Duodenal mucosa (tissue), 2 donors: ENCODE measurements around the gene MYZAP.

Experiments used
- H3K27ac ChIP-seq: one replicate; pipeline ENCODE4 v1.7.0; 2013; ENCODE audit warnings: low read depth, low read length
- H3K27me3 ChIP-seq, 2 donors: one replicate each; pipeline ENCODE4 v1.7.0; 2013; ENCODE audit warnings: low read length in 2 of 2, control low read depth in 1 of 2; ENCODE audit not compliant: insufficient read depth in 2 of 2, control insufficient read depth in 1 of 2
- H3K36me3 ChIP-seq, 2 donors: one replicate each; pipeline ENCODE4 v1.7.0; 2013; ENCODE audit warnings: low read length in 2 of 2, control low read depth in 1 of 2; ENCODE audit not compliant: insufficient read depth in 2 of 2, control insufficient read depth in 1 of 2
- H3K4me1 ChIP-seq, 2 donors: one replicate each; pipeline ENCODE4 v1.7.0; 2013; ENCODE audit warnings: low read length in 2 of 2, control low read depth in 1 of 2; ENCODE audit not compliant: insufficient read depth in 2 of 2, control insufficient read depth in 1 of 2
- H3K4me3 ChIP-seq, 2 donors: one replicate each; pipeline ENCODE4 v1.7.0; 2013; ENCODE audit warnings: low read length in 2 of 2, low read depth in 1 of 2
- H3K9ac ChIP-seq, 2 donors: one replicate each; pipeline ENCODE4 v1.7.0; 2013; ENCODE audit warnings: low read length in 2 of 2, low read depth in 1 of 2
- H3K9me3 ChIP-seq, 2 donors: one replicate each; pipeline ENCODE4 v1.7.0; 2013; ENCODE audit warnings: low read length in 2 of 2, control low read depth in 1 of 2; ENCODE audit not compliant: control insufficient read depth in 1 of 2

Gene MYZAP

GRCh38 chr15:57665939-57666338 lies 74.2 kb downstream of the MYZAP start:
- no peaks in the 10 kb centered on the region for H3K27me3 ChIP-seq
- H3K4me1 ChIP-seq = peaks cover 18 to 47% of the 10 kb centered on the region in 2 donors
- H3K27ac ChIP-seq = no peak overlapping the region
- H3K9ac ChIP-seq = no peak overlapping the region
- no peak overlapping the region for H3K4me3 ChIP-seq
- no peaks in the 10 kb centered on the region for H3K9me3 ChIP-seq
- H3K36me3 ChIP-seq = peaks cover 0 to 5% of the 10 kb centered on the region in 2 donors

GRCh38 chr15:57667171-57667849 lies 75.6 kb downstream of the MYZAP start:
- no peak overlapping the region for H3K27ac ChIP-seq
- H3K9me3 ChIP-seq = no peaks in the 10 kb centered on the region
- H3K27me3 ChIP-seq = no peaks in the 10 kb centered on the region
- H3K36me3 ChIP-seq = peaks cover 0 to 5% of the 10 kb centered on the region in 2 donors
- peak overlapping the region; percentile 4 to 50 for H3K4me3 ChIP-seq
- H3K4me1 ChIP-seq = peaks cover 15 to 33% of the 10 kb centered on the region in 2 donors
- peak overlapping the region in 1 of 2 donors; percentile 43 for H3K9ac ChIP-seq

- Histone ChIP-seq H3K9ac (no peak overlapping the region), H3K27me3 (no peaks in the 10 kb centered on the region), H3K9me3 (no peaks in the 10 kb centered on the region), H3K27ac (no peak overlapping the region), H3K4me1 (peaks cover 8 to 26% of the 10 kb centered on the region in 2 donors), H3K4me3 (peak overlapping the region; percentile 18 to 44), H3K36me3 (peaks cover 0 to 5% of the 10 kb centered on the region in 2 donors)
Measured at GRCh38 chr15:57668016-57668415, 76.3 kb downstream of the MYZAP start.

- no peaks in the 10 kb centered on the region for H3K27me3 ChIP-seq
- peaks cover 0 to 6% of the 10 kb centered on the region in 2 donors for H3K36me3 ChIP-seq
Measured at GRCh38 chr15:57671636-57672035, 79.9 kb downstream of the MYZAP start.

GRCh38 chr15:57675481-57676181 lies 83.9 kb downstream of the MYZAP start:
- H3K9ac ChIP-seq = no peak overlapping the region
- H3K27ac ChIP-seq = no peak overlapping the region
- no peaks in the 10 kb centered on the region for H3K4me1 ChIP-seq
- no peaks in the 10 kb centered on the region for H3K27me3 ChIP-seq
- H3K36me3 ChIP-seq = peaks cover 0 to 9% of the 10 kb centered on the region in 2 donors
- no peak overlapping the region for H3K4me3 ChIP-seq
- H3K9me3 ChIP-seq = no peaks in the 10 kb centered on the region

More at GRCh38 chr15:57671636-57672035, 79.9 kb downstream of the MYZAP start:
- H3K4me1 ChIP-seq = peaks cover 3 to 14% of the 10 kb centered on the region in 2 donors
- H3K9me3 ChIP-seq = no peaks in the 10 kb centered on the region
- H3K27ac ChIP-seq = no peak overlapping the region
- H3K4me3 ChIP-seq = no peak overlapping the region
- H3K9ac ChIP-seq = no peak overlapping the region

GRCh38 chr15:57676585-57676984 lies 84.9 kb downstream of the MYZAP start:
- no peaks in the 10 kb centered on the region for H3K27me3 ChIP-seq
- no peaks in the 10 kb centered on the region for H3K9me3 ChIP-seq
- no peak overlapping the region for H3K4me3 ChIP-seq
- H3K4me1 ChIP-seq = no peaks in the 10 kb centered on the region
- peaks cover 0 to 9% of the 10 kb centered on the region in 2 donors for H3K36me3 ChIP-seq
- H3K27ac ChIP-seq = no peak overlapping the region
- H3K9ac ChIP-seq = no peak overlapping the region

- H3K27ac ChIP-seq = no peak overlapping the region
Measured at GRCh38 chr15:57677204-57677603, 85.5 kb downstream of the MYZAP start.

GRCh38 chr15:57680021-57680420 lies 88.3 kb downstream of the MYZAP start:
- Histone ChIP-seq H3K9me3 (no peaks in the 10 kb centered on the region), H3K4me3 (no peak overlapping the region), H3K27ac (no peak overlapping the region), H3K4me1 (no peaks in the 10 kb centered on the region), H3K36me3 (peaks cover 0 to 9% of the 10 kb centered on the region in 2 donors), H3K27me3 (no peaks in the 10 kb centered on the region), H3K9ac (no peak overlapping the region)

More at GRCh38 chr15:57677204-57677603, 85.5 kb downstream of the MYZAP start:
- H3K4me3 ChIP-seq = no peak overlapping the region
- no peak overlapping the region for H3K9ac ChIP-seq
- H3K4me1 ChIP-seq = no peaks in the 10 kb centered on the region
- no peaks in the 10 kb centered on the region for H3K9me3 ChIP-seq
- H3K27me3 ChIP-seq = no peaks in the 10 kb centered on the region
- H3K36me3 ChIP-seq = peaks cover 0 to 9% of the 10 kb centered on the region in 2 donors

GRCh38 chr15:57681011-57681410 lies 89.3 kb downstream of the MYZAP start:
- Histone ChIP-seq H3K27ac (no peak overlapping the region), H3K9ac (no peak overlapping the region)

GRCh38 chr15:57683481-57683880 lies 91.8 kb downstream of the MYZAP start:
- H3K4me3 ChIP-seq = no peak overlapping the region
- peaks cover 0 to 3% of the 10 kb centered on the region in 2 donors for H3K36me3 ChIP-seq
- no peaks in the 10 kb centered on the region for H3K4me1 ChIP-seq
- H3K9ac ChIP-seq = no peak overlapping the region
- H3K27ac ChIP-seq = no peak overlapping the region
- H3K9me3 ChIP-seq = no peaks in the 10 kb centered on the region
- no peaks in the 10 kb centered on the region for H3K27me3 ChIP-seq

More at GRCh38 chr15:57681011-57681410, 89.3 kb downstream of the MYZAP start:
- Histone ChIP-seq H3K9me3 (no peaks in the 10 kb centered on the region), H3K4me3 (peak overlapping the region in 1 of 2 donors; percentile 17), H3K36me3 (peaks cover 0 to 3% of the 10 kb centered on the region in 2 donors), H3K27me3 (no peaks in the 10 kb centered on the region), H3K4me1 (no peaks in the 10 kb centered on the region)
